ENCODE data around the gene YPEL2. TPM values are rescaled to one million over a fixed set of nuclear protein-coding genes. Genes with fewer than 3 reads are reported as not detected.

Gene YPEL2
- total and polyA plus RNA-seq, 2 donors (not counting 3 experiments of a cell fraction or from before 2014, with no cell fraction given), result 36.5 to 66.8 TPM

DNA sequence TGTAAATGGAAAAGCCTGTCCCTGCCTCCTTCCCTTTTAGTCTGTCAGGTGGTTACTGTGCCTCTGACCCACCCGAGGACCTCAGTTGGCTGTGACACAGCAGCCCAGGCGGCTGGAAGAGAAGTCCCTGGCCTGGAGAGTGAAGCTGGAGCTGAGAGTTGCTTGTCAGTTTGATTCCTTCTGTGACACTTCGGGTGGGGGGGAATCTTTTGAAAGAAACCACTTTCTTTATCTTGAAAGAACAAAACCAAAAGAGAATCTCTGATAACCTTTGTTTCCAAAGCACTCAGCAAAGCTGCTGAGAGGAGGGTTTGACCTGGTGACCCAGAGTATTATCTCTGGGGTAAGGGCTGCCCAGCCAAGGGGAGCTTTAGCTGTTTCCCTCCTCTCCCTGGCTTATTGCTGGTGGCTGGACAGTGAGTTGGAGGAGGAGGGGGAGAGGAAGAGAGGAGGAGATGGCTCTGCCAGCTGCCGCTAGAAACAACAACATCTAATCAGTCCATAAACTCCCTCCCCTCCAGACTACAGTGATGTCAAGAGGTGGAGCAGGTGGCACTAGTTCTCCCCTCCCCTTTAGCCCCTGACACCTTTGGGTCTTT, 34.0 kb downstream of the YPEL2 start:
- peaks cover 43% of the 10 kb centered on the region for H3K4me1 ChIP-seq (ENCODE audit: control insufficient read depth, extremely low read depth, insufficient read depth, low read length)

More for the DNA sequence above, 34.0 kb downstream of the YPEL2 start:
- Histone ChIP-seq H3K9ac (replicated peaks; ENCODE audit: extremely low read depth, insufficient read depth, low read length) (no peak overlapping the region), H3K4me3 (replicated peaks in 1 of 3; ENCODE audit: insufficient read depth in 1 of 3, low read depth in 1 of 3, low read length in 3 of 3) (no peak overlapping the region), H3K4me2 (ENCODE audit: insufficient read depth, low read length) (no peak overlapping the region), H3K9me3 (replicated peaks; ENCODE audit: control insufficient read depth, insufficient read depth, low read length) (no peaks in the 10 kb centered on the region), H3K9me1 (replicated peaks; ENCODE audit: control insufficient read depth, extremely low read depth, insufficient read depth, low read length) (no peaks in the 10 kb centered on the region), H3K27me3 (ENCODE audit: control insufficient read depth in 2 of 2, insufficient read depth in 2 of 2, low read length in 2 of 2) (no peaks in the 10 kb centered on the region), H3K79me2 (ENCODE audit: control insufficient read depth, insufficient read depth, low read length) (peaks cover 15% of the 10 kb centered on the region), H4K20me1 (replicated peaks; ENCODE audit: control insufficient read depth, extremely low read depth, insufficient read depth, low read length) (no peaks in the 10 kb centered on the region), H2AFZ (ENCODE audit: low read depth, low read length) (no peak overlapping the region), H3K27ac (ENCODE audit: insufficient read depth, low read depth, low read length) (no peak overlapping the region), H3K36me3 (ENCODE audit: control insufficient read depth in 2 of 2, extremely low read depth in 1 of 2, insufficient read depth in 2 of 2, low read length in 2 of 2) (peaks cover 5 to 10% of the 10 kb centered on the region in 2 experiments)
- TF ChIP-seq, protein P1, sequence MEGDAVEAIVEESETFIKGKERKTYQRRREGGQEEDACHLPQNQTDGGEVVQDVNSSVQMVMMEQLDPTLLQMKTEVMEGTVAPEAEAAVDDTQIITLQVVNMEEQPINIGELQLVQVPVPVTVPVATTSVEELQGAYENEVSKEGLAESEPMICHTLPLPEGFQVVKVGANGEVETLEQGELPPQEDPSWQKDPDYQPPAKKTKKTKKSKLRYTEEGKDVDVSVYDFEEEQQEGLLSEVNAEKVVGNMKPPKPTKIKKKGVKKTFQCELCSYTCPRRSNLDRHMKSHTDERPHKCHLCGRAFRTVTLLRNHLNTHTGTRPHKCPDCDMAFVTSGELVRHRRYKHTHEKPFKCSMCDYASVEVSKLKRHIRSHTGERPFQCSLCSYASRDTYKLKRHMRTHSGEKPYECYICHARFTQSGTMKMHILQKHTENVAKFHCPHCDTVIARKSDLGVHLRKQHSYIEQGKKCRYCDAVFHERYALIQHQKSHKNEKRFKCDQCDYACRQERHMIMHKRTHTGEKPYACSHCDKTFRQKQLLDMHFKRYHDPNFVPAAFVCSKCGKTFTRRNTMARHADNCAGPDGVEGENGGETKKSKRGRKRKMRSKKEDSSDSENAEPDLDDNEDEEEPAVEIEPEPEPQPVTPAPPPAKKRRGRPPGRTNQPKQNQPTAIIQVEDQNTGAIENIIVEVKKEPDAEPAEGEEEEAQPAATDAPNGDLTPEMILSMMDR (IDR thresholded peaks at IDR 0.05; ENCODE audit: extremely low read depth in 1 of 2, insufficient read depth in 1 of 2, low read depth in 1 of 2, low read length in 2 of 2), result no peak
- no peak for FAIRE-seq
- ChIA-PET CTCF (interaction anchor here (0.8 to 1.6 kb wide), 9 partner anchors 9 to 75 kb away, joined by 3 to 9 read pairs (median 3); no protein-coding TSS in a partner anchor), POLR2A (interaction anchor here (0.6 kb wide), 1 partner anchor 223 kb away, joined by 3 read pairs; no protein-coding TSS in a partner anchor)
- peak; percentile 45 for DNase-seq (ENCODE audit: low read depth, low spot score)
- intact Hi-C loops (cut with micrococcal nuclease), result no loop called here
- BruUV-seq (replicated peaks), result no TSS peak
- dilution Hi-C loops (cut with MboI; ENCODE audit: extremely low pct_ligation_motif_present, low sequenced_read_pairs), result no loop called here
